GM21737 (cell line): ENCODE data around the gene IL17A.
"Not testable (repeated sequence)": the region's sequence is repeated elsewhere in the genome, so short reads cannot be mapped to it uniquely, and the experiment has no call there.

ENCODE experiments used
- ATAC-seq: cut with Tn5 transposase; IDR thresholded peaks from one replicate; pipeline ENCODE4 v1.9.1; 2021; ENCODE audit warnings: mild to moderate bottlenecking, moderate library complexity; ENCODE audit not compliant: unreplicated experiment

The IL17A gene

DNA sequence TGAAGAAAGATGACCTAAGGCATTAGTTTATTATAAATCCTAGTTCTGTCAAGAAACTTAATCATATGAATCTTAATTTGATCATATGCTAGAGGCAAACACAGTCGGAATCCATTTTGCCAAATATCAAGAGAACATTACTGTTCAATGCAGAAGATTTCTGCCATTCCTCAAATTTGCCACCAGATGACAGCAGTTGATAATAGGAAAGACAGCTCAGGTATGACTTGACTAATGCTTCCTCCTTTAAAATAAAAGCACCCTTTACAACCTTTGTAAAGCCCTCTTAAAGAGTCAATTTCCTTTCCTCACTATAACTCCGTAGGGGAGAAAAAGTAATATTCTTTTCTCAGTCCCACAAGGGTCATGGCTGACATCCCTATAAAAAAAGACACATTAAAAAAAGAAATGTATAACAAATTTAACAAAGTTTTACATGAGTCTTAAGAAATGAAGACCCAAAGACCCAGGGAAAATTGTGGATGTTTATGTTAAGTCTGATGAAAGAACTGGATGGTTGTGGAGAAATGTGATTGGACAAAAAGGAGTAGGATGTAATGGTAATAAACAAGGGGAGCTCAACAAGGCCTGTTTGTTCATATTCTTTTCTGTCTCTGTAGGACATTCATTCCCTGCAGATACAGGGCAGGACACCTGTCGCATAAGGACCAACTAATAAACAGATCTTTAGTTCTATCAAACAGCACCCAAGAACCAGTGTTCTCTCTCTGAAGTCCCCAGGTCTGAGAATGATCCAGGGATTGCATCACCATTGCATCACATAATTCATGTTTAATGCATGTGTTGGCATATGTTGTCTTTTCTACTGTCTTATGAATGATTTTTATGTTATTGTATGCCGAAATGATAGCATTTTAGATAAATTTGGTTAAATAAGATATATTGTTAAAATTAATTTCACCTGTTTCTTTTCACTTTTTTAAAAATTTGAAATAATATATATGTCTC lies 23.0 kb upstream of the IL17A start:
- ATAC-seq, result no peak

DNA sequence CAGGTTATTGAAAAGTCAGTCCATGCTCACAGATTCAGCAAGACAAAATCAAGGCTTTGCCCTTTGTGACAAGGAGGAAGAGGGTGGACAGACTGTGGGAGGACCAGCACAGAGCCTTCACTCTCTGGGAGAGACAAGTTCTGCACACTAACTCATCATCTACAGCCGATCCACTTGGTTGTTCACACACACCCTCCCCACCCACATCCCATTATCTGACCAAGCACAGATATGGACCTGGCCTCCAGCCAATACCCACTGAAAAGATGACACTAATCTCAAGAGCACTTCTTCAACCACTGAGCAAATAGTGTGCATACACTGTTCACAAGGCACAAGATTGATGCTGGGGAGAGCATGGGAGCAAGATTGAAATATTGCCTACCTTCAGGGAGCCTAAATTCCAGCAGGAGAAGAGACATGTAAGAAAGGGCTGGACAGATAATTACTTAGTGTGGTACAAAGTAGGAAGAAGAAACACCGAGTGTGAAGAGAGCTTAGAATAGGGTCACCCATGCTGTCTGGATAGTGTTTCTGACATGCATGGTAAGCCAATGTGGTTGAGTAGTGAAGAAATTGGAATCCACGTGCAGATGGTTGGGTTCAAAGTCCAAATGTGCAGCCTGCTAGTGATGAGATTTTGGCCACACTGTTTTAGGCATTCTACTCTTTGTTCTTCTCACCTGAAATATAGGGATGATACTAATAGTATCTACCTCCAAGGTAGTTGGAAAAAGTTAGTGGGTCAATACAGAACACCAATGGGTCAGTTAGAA lies 21.7 kb upstream of the IL17A start:
- ATAC-seq, result no peak

DNA sequence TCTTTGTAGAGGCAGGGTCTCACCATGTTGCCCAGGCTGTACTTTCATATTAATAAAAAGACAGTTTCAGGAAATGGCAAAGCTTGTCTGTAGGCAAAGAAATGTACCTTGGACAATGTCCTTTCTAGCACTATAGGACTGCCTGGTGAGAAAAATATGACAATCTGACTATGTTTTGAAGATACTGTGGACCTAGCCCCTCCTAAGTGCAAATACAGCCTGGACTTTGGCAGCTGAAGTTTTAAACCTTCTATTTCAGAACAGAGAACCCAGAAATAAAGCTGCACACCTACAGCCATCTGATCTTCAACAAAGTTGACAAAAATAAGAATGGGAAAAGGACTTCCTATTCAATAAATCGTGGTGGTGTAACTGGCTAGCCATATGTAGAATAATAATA lies 18.9 kb upstream of the IL17A start:
- ATAC-seq, result no peak

DNA sequence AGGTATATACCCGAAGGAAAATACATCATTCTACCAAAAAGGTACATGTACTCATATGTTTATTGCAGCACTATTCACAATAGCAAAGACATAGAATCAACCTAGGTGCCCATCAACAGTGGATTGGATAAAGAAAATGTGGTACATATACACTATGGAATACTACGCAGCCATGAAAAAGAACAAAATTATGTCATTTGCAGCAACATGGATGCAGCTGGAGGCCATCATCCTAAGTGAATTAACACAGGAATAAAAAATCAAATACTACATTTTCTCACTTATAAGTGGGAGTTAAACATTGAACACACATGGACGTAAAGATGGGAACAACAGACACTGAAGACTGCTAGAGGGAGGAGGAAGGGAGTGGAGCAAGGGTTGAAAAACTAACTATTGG lies 17.8 kb upstream of the IL17A start:
- ATAC-seq, result not testable (repeated sequence)

DNA sequence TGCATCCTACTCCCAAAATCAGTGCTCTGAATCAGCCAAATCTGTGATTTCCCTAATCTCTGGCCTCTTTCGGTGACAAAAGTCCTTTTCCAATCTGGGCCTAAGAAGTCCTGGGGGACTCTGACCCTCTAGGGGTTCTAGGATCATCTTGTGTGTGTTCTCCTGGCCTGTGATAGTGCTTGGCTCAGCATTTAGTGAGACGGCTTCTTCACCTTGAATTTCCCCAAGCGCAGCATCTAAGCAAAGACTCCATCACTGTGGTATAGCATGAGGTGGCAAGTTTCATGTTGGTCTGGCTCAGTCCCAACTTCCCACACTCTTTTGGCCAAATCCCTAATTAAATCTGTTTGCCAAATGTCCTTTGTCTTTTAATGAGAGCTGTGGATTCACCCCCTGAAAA lies 12.1 kb upstream of the IL17A start:
- no peak for ATAC-seq

DNA sequence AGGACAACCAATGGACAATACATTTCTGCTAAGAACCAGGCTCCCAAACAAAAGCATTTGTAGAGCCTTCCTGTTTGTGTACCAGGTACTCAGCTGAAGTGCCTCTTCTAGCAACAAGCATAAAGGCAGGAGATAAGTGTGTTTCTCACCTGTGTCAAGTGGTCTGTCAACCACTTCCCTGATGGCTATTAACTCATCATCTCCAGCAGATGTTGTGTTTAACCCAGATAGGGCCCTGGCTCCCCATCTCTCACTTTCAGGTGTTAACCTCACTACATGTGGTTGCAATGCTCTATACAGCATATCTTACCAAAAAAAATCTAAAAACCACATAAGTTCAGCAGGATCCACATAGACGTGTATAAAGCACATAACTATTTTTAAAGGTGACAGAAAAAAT lies 9.6 kb upstream of the IL17A start:
- ATAC-seq, result peak; percentile 52

DNA sequence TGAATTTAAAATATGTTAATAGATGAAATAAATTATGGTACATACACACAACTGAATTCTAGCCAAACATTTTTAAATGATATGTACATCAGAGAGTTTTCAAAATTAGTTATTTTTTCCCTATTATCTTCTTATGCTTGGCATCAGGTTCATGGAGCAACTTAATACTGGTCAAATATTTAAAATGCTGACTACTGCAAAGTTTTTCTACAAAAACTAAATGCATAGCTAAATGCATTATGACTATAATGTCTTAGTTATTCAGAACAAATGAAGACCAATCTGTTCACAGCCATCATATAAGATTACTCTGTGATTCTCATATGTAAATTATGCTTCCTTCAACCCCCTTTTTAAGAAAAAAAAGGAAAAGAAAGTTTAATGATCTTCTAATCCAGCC lies 8.2 kb upstream of the IL17A start:
- no peak for ATAC-seq

DNA sequence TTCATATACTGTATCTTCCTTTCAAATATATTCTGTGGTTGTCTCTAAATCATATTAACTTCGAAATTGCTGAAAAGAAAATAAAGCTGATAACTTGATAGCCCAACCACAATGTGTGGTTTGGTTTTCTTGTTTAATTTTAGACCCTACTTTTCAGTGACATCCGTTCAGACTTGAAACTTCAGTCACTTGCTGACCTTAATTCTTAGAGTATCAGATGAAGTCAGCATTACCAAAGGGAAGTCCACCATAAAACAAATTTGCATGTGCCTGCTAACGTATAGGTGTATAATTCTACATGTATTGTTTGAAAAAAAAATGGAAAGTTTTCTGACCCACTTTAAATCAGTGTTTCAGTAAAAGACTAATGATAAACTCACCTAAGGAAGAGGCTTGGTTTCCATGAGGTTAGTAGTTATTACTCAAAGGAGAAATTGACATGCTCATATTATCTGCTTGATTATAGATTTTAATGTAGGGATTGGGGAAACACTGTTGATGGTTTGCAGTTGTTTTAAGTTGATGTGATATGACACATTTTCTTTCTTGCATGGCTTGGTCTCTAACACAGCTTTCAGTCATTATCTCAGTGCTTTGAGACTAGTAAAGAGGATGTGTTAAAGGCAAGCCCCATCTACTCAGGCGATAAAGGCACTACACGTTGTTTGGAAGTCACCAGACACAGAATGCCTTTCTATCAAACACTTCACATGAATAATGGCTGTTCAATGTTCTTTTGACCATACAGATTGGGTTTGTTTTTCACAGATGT lies 5.2 kb upstream of the IL17A start:
- peak; percentile 51 for ATAC-seq

DNA sequence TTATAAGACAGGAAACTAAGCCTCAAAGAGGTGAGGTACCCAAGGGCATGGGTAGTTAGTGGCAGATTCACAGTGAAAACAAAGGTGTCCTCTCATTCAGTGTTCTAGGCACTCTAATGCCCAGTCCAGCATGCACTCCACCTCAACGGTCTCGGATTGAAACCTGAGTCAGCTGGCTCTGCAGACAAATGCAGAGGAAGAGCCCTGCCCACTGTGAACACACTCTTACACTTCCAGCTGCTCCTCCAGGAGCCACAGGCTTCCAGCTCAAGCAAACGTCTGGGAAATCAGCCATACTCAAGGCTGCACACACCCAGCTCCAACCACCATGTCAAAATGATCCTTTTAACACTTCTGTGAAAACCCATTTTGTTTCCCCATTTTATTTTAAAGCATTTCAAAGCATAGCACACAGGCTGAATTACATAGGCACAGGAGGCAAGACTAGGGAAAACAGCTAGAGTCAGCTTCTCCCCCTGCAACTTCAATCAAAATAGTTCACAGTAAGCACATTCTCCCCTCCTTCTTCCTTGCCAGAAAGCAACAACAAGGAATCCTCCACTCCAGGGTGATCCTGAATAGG lies 3.0 kb upstream of the IL17A start:
- no peak for ATAC-seq

DNA sequence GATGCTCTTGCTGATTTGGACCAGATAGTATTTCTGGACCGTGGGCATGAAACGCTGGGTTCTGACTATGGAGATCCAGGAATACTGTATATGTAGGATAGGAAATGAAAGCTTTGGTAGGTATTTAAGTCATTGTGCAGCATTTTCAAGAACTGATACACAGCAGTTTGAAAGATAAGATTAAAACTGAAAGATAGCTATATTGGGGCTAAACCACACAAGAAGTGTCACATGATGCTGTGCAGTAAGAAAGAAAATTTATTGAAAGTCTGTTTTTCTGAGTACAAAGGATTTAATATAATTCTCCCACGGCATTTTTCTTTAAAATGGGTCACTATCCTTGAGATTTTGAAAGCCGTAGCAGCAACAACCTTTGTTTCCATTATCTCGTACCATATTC lies 305 bp downstream of the IL17A start:
- no peak for ATAC-seq

DNA sequence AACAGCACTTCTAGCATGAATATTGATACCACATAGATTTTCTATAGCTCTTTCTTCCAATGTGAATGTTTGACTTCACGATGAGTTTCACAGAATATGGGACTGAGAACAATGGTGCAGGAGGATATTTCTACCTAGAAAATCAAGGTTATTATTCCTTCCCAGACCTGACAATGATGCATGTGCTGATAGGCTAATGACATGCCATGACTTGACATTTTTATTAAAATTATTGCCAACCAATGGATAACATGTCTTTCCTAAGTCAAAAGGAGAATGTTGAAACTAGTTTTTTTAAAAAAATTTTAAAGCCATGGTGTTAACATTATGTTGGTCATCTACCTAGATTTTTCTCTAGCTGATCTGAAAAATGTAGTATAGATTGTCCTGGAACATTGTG lies 923 bp downstream of the IL17A start:
- no peak for ATAC-seq

DNA sequence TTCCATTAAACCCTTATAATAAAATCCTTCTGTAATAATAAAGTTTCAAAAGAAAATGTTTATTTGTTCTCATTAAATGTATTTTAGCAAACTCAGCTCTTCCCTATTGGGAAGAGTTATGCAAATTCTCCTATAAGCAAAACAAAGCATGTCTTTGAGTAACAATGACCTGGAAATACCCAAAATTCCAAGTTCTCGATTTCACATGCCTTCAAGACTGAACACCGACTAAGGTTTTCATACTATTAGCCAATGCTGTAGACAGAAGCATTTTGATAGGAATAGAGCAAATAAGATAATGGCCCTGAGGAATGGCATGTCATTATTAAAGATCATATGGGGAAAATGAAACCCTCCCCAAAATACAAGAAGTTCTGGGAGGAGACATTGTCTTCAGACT lies 3.8 kb downstream of the IL17A start:
- no peak for ATAC-seq

DNA sequence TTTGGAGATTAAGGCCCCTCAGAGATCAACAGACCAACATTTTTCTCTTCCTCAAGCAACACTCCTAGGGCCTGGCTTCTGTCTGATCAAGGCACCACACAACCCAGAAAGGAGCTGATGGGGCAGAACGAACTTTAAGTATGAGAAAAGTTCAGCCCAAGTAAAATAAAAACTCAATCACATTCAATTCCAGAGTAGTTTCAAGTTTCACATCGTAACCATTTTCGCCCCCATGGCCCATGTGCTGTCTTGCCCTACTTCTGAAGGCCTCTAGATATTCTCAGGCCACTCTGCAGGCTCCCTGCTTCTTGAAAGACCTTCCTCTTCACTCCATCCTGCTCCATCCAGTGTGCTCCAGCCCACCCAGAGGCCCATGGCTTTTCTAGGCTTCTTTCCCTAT lies 4.2 kb downstream of the IL17A start:
- ATAC-seq, result no peak

DNA sequence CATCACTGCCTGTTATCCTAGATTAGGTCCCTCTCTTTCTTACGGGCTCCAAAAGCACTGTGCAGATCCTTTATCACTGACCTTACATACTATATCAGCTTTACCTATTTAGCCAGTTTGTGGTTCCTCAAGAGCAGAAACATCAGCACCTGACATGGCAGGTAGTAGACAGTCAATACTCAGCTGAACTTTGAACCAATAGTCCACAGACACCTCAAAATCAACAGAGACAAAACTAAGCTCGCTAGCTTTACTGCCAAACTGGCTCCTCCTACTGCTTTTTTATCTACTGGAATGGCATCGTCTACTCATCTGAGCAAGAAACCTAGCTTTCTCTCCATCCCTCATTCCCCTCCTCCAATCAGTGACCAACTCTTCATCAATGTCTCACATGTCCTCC lies 5.6 kb downstream of the IL17A start:
- ATAC-seq, result no peak

DNA sequence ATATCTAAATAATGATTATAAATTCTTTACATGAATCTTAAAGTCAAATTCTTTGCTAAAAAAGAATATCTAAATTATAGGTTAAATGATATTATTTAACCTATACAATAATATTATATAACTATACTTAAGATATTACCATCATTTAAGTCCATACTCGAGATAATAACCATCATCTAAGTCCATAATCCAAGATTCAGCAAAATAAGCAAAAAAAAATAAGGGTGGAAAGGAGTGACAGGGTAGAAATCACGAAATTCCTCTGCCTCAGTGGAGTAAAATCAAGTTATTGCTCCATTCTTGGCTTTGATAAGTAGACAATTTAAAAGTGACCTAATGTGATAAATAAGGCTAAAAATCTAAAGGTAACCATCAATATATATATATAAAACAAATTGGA lies 9.7 kb downstream of the IL17A start:
- no peak for ATAC-seq

DNA sequence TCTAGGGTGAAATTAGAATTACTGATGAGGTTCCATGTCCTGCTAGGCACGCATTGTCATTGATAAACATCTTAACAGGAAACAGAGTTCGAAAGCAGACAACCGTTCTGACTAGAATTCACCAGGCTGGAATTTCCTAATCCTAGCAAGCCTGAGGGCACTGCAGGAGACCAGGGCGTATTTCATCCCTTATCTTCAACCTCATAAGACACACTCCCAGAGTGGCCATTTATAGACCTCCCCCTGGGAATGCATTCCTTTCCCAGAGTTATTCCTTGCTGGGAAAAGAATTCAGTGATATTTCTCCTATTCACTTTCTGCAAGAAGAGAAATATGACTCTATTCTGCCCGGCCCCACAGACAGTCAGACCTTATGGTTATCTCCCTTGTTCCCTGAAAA lies 13.9 kb downstream of the IL17A start:
- ATAC-seq, result not testable (repeated sequence)

DNA sequence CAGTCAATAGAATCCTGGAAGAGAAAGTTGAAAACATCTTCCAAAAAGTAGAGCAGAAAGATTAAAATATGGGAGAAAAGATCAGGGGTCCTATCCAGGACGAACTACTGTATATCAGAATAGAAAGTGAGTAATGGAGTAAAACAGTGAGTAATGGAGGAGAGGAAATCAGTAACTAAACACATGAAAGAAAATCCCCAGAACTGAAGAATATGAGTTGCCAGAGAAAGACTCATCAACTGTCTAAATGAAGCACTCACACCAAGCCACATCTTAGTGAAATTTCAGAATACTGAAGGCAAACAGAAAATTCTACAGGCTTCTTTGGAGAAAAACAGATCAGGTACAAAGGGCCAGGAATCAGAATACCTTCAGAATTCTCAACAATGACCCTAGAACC lies 14.9 kb downstream of the IL17A start:
- ATAC-seq, result no peak

DNA sequence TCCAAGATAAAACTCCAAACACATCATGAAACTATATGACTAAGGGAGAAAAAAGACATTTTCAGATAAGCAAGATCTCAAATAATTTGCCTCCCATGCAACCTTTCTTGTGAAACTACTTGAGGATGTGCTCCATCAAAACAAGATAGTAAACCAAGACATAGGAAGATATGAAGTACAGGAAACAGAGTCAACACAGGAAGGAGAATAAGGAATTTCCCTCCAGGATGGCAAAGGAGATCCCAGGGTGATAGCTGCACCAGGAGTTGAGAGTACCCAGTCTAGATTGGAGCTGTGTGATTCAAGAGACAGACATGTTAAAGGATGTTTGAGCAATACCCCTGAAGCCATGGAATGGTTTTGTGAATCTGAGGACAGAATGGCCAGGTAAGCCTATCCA lies 15.3 kb downstream of the IL17A start:
- no peak for ATAC-seq

DNA sequence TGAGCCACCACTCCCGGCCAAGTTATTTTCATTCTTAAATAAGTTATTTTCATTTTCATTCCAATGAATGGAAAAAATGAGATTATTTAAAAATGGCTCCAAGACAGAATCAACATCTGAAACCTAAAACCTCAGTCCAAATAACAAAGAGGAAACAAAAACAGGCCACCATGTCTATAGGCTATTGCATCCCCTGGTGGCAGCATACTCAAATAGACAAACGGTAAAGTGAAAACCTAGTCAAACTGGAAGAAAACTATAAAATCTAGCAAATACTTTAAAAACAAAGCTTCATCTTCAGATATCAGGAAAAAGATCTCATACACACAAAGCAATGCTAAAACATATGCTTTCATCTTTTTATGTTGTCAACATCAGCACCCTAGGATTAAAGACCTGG lies 20.9 kb downstream of the IL17A start:
- no peak for ATAC-seq

DNA sequence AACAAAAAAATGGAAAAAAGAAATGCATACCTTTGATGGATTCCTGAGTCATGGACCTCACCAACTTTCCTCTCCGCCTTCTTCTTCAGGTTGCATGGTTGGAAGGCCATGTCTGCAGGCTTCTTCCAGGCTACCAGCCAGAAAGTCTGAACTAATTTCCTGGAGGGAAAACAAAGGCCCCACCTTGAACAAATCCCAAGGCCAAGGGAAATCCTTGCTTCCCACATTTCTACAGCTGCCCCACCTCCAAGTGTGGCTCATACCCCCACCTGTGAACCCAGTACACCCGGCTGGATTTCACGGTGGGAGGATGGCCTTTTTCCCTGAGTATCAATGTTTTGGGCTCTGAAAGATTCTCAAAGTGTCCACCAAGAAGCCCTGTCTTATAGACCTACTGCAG lies 22.4 kb downstream of the IL17A start:
- ATAC-seq, result no peak

DNA sequence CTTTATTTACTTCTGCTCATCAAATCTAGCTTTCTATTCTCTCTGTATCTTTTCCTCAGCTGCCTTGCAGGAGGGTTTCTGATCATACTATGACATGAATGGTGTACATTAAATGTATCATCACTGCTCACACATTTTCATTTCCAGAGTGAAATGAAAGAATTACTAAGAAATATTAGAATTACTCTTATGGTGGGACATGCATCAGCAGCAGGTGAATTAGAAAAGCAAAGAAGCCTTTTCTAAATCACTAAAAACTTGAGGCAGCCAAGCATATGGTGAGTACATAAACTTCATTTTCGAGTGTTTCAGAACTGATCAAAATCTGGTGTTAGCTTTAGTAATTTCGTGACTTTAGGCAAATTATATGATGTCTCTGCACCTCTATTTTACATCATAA lies 23.6 kb downstream of the IL17A start:
- no peak for ATAC-seq
